Stimulated activated memory B cell treated with anti-CD40 and anti-IgM and Interleukin-4, amounts not matched to agents 10 μg/mL and 1 μg/mL and 100 μg/mL, for 72 hours (primary cell): ENCODE measurements around the gene ABHD17A.
A peak's percentile ranks its signal among the peaks of the same experiment; 100 is the strongest.
"Not testable (repeated sequence)": the region's sequence is repeated elsewhere in the genome, so short reads cannot be mapped to it uniquely, and the experiment has no call there.

Experiments used
- ATAC-seq: fragments of 150-1000 bp; cut with Tn5 transposase; 2 replicates; pipeline ENCODE4 v1.10.0; 2021
- H3K27ac Mint-ChIP-seq: one replicate; pipeline ENCODE4 v1.8.0; 2022; ENCODE audit warnings: mild to moderate bottlenecking, mixed read lengths
- H3K27me3 Mint-ChIP-seq: one replicate; pipeline ENCODE4 v1.8.0; 2022; ENCODE audit warnings: mixed read lengths
- H3K36me3 Mint-ChIP-seq: one replicate; pipeline ENCODE4 v1.8.0; 2022; ENCODE audit warnings: mixed read lengths
- H3K4me1 Mint-ChIP-seq: one replicate; pipeline ENCODE4 v1.8.0; 2022; ENCODE audit warnings: mixed read lengths
- H3K4me3 Mint-ChIP-seq: one replicate; pipeline ENCODE4 v1.8.0; 2022; ENCODE audit warnings: mild to moderate bottlenecking, moderate library complexity, mixed read lengths
- H3K9me3 Mint-ChIP-seq: one replicate; pipeline ENCODE4 v1.8.0; 2022; ENCODE audit warnings: mixed read lengths

Gene ABHD17A

GRCh38 chr19:1902923-1903322, 17.6 kb upstream of the ABHD17A start:
- H3K27ac Mint-ChIP-seq = peak overlapping the region; percentile 87

GRCh38 chr19:1901940-1902404, 16.7 kb upstream of the ABHD17A start:
- Mint-ChIP-seq H3K4me1 (peaks cover 51% of the 10 kb centered on the region), H3K27me3 (no peaks in the 10 kb centered on the region), H3K9me3 (no peaks in the 10 kb centered on the region), H3K4me3 (no peak overlapping the region), H3K27ac (peak overlapping the region; percentile 87), H3K36me3 (no peaks in the 10 kb centered on the region)
- no peak for ATAC-seq

More at GRCh38 chr19:1902923-1903322, 17.6 kb upstream of the ABHD17A start:
- H3K4me3 Mint-ChIP-seq = no peak overlapping the region
- peaks cover 52% of the 10 kb centered on the region for H3K4me1 Mint-ChIP-seq
- H3K36me3 Mint-ChIP-seq = no peaks in the 10 kb centered on the region
- H3K9me3 Mint-ChIP-seq = no peaks in the 10 kb centered on the region
- no peak for ATAC-seq
- H3K27me3 Mint-ChIP-seq = no peaks in the 10 kb centered on the region

GRCh38 chr19:1896508-1896907, 11.2 kb upstream of the ABHD17A start:
- peaks cover 32% of the 10 kb centered on the region for H3K4me1 Mint-ChIP-seq
- peak overlapping the region; percentile 97 for H3K27ac Mint-ChIP-seq
- peak overlapping the region; percentile 89 for H3K4me3 Mint-ChIP-seq
- no peak for ATAC-seq
- H3K27me3 Mint-ChIP-seq = no peaks in the 10 kb centered on the region
- no peaks in the 10 kb centered on the region for H3K36me3 Mint-ChIP-seq
- no peaks in the 10 kb centered on the region for H3K9me3 Mint-ChIP-seq

- Mint-ChIP-seq H3K27me3 (no peaks in the 10 kb centered on the region), H3K27ac (peak overlapping the region; percentile 55), H3K9me3 (no peaks in the 10 kb centered on the region), H3K4me3 (no peak overlapping the region), H3K36me3 (no peaks in the 10 kb centered on the region), H3K4me1 (peaks cover 29% of the 10 kb centered on the region)
- ATAC-seq = no peak
Measured at GRCh38 chr19:1893791-1894190, 8.5 kb upstream of the ABHD17A start.

- Mint-ChIP-seq H3K36me3 (no peaks in the 10 kb centered on the region), H3K9me3 (no peaks in the 10 kb centered on the region), H3K4me1 (peaks cover 18% of the 10 kb centered on the region), H3K4me3 (no peak overlapping the region), H3K27me3 (no peaks in the 10 kb centered on the region), H3K27ac (no peak overlapping the region)
- ATAC-seq = no peak
Measured at GRCh38 chr19:1889907-1890306, 4.6 kb upstream of the ABHD17A start.

DNA sequence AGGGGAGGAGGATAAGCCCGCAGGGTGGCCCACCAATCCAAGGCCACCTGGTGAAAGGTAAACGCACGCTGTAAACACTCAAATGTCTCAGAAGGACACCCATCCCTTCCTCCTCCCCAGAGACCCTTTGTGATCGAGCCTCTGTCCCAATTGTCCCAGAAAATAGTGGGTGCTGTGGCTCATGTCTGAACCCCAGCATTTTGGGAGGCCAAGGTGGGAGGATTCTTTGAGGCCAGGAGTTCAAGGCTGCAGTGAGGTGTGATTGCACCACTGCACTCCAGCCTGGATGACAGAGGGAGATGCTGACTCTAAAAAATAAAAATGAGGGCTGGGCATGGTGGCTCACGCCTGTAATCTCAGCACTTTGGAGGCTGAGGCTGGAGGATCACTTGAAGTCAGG, 3.1 kb upstream of the ABHD17A start:
- Mint-ChIP-seq H3K4me3 (no peak overlapping the region), H3K4me1 (peaks cover 25% of the 10 kb centered on the region), H3K9me3 (no peaks in the 10 kb centered on the region), H3K27ac (peak overlapping the region; percentile 19), H3K36me3 (peaks cover 5% of the 10 kb centered on the region), H3K27me3 (no peaks in the 10 kb centered on the region)
- no peak for ATAC-seq

GRCh38 chr19:1886360-1886759, 1.1 kb upstream of the ABHD17A start:
- H3K4me3 Mint-ChIP-seq, H3K27ac Mint-ChIP-seq, H3K36me3 Mint-ChIP-seq, ATAC-seq, H3K9me3 Mint-ChIP-seq, H3K27me3 Mint-ChIP-seq: not testable (repeated sequence)
- H3K4me1 Mint-ChIP-seq = peaks cover 39% of the 10 kb centered on the region

- H3K4me1 Mint-ChIP-seq = peaks cover 45% of the 10 kb centered on the region
- peak overlapping the region; percentile 91 for H3K27ac Mint-ChIP-seq
- H3K36me3 Mint-ChIP-seq = peaks cover 5% of the 10 kb centered on the region
- H3K4me3 Mint-ChIP-seq = peak overlapping the region; percentile 100
- H3K9me3 Mint-ChIP-seq = no peaks in the 10 kb centered on the region
- ATAC-seq = peak; percentile 9
- no peaks in the 10 kb centered on the region for H3K27me3 Mint-ChIP-seq
Measured at GRCh38 chr19:1884719-1885334, 469 bp downstream of the ABHD17A start.

GRCh38 chr19:1884291-1884718, 991 bp downstream of the ABHD17A start:
- peak overlapping the region; percentile 91 for H3K27ac Mint-ChIP-seq
- H3K36me3 Mint-ChIP-seq = peaks cover 5% of the 10 kb centered on the region
- no peaks in the 10 kb centered on the region for H3K9me3 Mint-ChIP-seq
- ATAC-seq = no peak
- peak overlapping the region; percentile 100 for H3K4me3 Mint-ChIP-seq
- peaks cover 45% of the 10 kb centered on the region for H3K4me1 Mint-ChIP-seq
- H3K27me3 Mint-ChIP-seq = no peaks in the 10 kb centered on the region

DNA sequence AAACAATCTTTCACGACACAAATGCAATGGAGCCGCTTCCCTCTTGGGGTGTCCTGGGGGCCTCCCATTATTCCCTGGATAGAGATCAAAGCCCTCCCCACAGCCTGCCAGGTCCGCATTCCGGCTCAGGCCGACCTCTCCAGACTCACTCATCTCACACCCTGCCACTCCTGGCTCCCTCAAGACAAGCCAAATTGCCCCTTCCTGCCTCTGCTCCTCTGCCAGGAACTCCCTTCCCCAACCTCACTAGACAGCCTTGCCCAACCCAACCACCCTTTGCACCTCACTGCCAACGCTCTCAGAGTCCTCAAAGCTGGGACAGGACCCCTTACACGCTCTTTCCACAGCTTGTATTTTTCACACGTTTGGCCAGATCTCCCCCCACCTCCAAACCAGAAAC, 1.5 kb downstream of the ABHD17A start:
- Mint-ChIP-seq H3K27ac (peak overlapping the region; percentile 91), H3K36me3 (peaks cover 5% of the 10 kb centered on the region), H3K4me3 (peak overlapping the region; percentile 100), H3K9me3 (no peaks in the 10 kb centered on the region), H3K4me1 (peaks cover 45% of the 10 kb centered on the region), H3K27me3 (no peaks in the 10 kb centered on the region)
- ATAC-seq = no peak

- H3K27ac Mint-ChIP-seq = peak overlapping the region; percentile 91
- H3K9me3 Mint-ChIP-seq = no peaks in the 10 kb centered on the region
- H3K4me1 Mint-ChIP-seq = peaks cover 49% of the 10 kb centered on the region
- peak overlapping the region; percentile 100 for H3K4me3 Mint-ChIP-seq
- peaks cover 10% of the 10 kb centered on the region for H3K36me3 Mint-ChIP-seq
- no peak for ATAC-seq
- no peaks in the 10 kb centered on the region for H3K27me3 Mint-ChIP-seq
Measured at GRCh38 chr19:1882786-1883692, 2.3 kb downstream of the ABHD17A start.

- peak; percentile 42 for ATAC-seq
- Mint-ChIP-seq H3K9me3 (no peaks in the 10 kb centered on the region), H3K4me3 (peak overlapping the region; percentile 100), H3K27ac (peak overlapping the region; percentile 91), H3K27me3 (no peaks in the 10 kb centered on the region), H3K4me1 (peaks cover 46% of the 10 kb centered on the region), H3K36me3 (peaks cover 10% of the 10 kb centered on the region)
Measured at GRCh38 chr19:1882089-1882785, 3.1 kb downstream of the ABHD17A start.

DNA sequence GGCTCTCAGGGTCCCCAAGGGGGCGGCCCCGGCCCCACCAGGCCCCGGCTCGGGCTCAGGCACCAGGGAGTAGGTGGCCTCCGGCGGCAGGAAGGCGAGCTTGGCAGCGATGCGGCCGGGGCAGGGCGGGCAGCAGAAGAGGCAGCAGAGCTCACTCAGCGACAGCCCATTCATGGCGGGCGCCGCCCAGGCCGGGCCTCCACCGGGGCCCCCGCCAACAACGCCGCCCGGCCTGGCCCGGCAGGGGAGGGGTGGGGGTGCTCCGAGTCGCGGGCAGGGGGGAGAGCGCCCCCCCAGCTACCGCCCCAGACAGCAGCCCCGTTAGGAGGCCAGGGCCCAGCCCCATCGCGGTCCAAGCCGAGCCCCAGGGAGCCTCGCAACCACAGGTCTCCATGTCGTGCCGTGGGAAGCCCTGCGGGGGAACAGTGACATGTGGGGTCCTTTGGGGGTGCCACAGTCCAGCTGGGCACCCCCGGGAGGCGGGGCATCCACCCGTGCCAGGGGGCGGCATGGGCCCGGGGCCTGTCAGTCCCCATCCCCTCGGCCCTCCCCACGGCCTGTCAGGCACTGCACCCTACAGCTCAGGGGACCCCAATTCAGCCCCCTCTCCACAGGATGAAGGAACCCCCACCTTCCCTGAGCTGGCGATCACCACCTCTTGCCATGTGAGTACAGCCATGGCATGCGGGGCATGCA, 3.8 kb downstream of the ABHD17A start:
- H3K36me3 Mint-ChIP-seq = peaks cover 10% of the 10 kb centered on the region
- H3K27ac Mint-ChIP-seq = peak overlapping the region; percentile 91
- H3K27me3 Mint-ChIP-seq, H3K9me3 Mint-ChIP-seq, ATAC-seq, H3K4me3 Mint-ChIP-seq: not testable (repeated sequence)
- H3K4me1 Mint-ChIP-seq = peaks cover 42% of the 10 kb centered on the region

GRCh38 chr19:1880611-1881392, 4.5 kb downstream of the ABHD17A start:
- no peak overlapping the region for H3K4me3 Mint-ChIP-seq
- H3K27me3 Mint-ChIP-seq = no peaks in the 10 kb centered on the region
- no peak overlapping the region for H3K27ac Mint-ChIP-seq
- H3K36me3 Mint-ChIP-seq = peaks cover 10% of the 10 kb centered on the region
- no peaks in the 10 kb centered on the region for H3K9me3 Mint-ChIP-seq
- no peak for ATAC-seq
- H3K4me1 Mint-ChIP-seq = peaks cover 47% of the 10 kb centered on the region
